HL-60 (cell line): Measurements from ENCODE around the gene CGA.

Experiments
- CTCF ChIP-seq: IDR thresholded peaks from one replicate; pipeline ENCODE4 v1.5.1; 2011; ENCODE audit warnings: low read length, control low read depth, inconsistent platforms; ENCODE audit not compliant: insufficient read depth
- REST ChIP-seq: IDR thresholded peaks from 2 replicates; pipeline ENCODE4 v1.6.1; 2012; ENCODE audit warnings: low read depth; ENCODE audit not compliant: insufficient replicate concordance

GRCh38 chr6:87049779-87050178 is 45.1 kb downstream of the CGA start:
- TF ChIP-seq CTCF (no peak), REST (no peak)
